GM18873 (cell line): ENCODE data around the gene UBE2E2.
A peak's percentile ranks its signal among the peaks of the same experiment; 100 is the strongest.

ENCODE experiments used
- ATAC-seq: cut with Tn5 transposase; IDR thresholded peaks from one replicate; pipeline ENCODE4 v1.9.1; 2021; ENCODE audit warnings: mild to moderate bottlenecking, moderate library complexity, moderate number of reproducible peaks; ENCODE audit not compliant: unreplicated experiment, low FRiP score

The UBE2E2 gene

DNA sequence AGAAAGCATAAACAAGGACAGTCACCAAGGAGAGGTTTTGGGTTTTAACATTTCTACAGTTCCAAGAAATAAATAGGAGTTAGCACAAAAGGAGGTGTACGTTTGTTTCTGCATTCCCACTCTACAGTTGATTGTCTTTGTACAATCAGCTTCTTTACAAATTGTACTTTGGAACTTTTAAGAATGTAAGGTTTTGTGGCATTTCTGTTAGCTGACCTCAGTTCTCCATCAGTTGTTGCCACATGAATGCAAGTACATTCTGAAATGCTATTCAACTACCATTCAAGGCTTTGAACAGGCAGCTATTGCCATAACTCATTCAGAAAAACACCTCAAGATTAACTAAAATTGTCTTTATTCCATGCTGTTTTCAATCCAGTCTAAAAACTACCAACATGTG lies 349.4 kb downstream of the UBE2E2 start:
- ATAC-seq = no peak

DNA sequence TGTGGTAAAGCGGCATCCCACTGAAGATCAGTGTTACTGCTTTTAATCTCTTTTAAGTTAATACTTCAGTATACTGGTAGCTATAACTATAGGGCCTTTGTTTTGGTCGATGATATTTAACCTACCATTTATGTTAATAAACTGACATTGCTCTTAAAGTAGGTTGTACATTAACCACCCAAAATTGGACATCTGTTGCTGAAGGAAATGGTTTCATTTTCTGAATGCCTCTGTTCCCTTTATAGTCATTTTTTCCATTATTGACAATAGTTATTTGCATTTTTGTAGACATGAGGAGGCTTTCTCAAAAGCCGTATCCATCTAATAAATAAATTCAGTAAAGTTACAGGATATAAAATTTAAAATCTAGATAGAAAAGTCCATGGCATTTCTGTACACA lies 350.2 kb downstream of the UBE2E2 start:
- ATAC-seq = peak; percentile 52

- ATAC-seq = peak; percentile 50
Measured at GRCh38 chr3:23565041-23565775, 362.1 kb downstream of the UBE2E2 start.

DNA sequence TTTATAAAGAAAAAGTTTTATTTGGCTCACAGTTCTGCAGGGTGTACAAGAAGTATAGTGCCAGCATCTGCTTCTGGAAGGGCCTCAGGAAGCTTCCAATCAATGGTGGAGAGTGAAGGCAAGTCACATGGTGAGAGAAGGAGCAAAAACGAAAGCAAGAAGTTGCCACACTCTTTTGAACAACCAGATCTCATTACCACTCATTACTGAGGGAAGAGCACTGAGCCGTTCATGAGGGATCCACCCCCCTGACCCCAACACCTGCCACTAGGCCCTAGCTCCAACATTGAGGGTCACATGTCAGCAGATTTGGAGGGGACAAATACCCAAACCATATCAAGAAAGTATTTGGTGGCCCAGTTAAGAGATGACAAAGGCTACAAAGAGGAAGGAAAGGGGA lies 363.4 kb downstream of the UBE2E2 start:
- no peak for ATAC-seq

- no peak for ATAC-seq
Measured at GRCh38 chr3:23567917-23568316, 364.8 kb downstream of the UBE2E2 start.

DNA sequence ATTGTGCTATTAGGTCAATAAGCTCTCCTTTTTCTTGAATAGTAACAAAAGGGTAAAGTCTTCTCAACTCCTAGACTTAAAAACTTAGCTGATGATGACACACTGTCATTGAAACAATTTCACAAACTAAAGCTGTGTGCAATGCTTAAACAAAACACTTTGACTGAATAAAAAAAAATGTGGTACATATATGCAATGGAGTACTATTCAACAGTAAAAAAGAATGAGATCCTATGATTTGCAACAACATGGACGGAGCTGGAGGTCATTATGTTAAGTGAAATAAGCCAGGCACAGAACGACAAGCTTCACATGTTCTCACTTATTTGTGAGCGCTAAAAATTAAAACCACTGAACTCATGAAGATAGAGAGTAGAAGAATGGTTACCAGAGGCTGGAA lies 370.7 kb downstream of the UBE2E2 start:
- ATAC-seq = no peak

- ATAC-seq = no peak
Measured at GRCh38 chr3:23574822-23575315, 371.7 kb downstream of the UBE2E2 start.

GRCh38 chr3:23575697-23576096 lies 372.6 kb downstream of the UBE2E2 start:
- no peak for ATAC-seq

DNA sequence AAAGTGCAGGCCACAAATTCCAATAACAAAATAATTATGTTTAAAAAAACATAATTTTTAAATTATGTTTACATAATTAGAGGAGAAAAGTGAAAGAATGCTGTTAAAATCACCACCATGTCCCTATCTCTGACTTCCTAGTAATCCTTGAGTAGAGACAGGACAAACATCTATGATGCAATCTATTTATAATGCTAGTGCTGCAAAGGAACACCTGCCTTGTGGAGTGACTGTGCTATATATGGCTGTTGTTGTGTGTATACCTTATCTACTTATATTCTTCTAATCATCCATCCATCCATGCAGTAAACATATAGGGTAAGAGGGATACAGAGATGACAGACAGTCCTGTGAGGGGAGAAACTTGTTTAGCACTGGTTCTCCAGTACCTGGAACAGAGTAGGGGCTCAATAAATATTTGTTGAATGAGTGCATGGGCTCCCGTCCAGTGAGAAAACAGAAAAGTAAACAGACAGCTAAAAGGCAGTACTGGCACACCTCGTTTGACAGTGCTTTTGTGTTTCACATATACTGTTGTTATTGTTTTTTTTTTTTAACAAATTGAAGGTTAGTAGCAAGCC lies 373.3 kb downstream of the UBE2E2 start:
- ATAC-seq = no peak

DNA sequence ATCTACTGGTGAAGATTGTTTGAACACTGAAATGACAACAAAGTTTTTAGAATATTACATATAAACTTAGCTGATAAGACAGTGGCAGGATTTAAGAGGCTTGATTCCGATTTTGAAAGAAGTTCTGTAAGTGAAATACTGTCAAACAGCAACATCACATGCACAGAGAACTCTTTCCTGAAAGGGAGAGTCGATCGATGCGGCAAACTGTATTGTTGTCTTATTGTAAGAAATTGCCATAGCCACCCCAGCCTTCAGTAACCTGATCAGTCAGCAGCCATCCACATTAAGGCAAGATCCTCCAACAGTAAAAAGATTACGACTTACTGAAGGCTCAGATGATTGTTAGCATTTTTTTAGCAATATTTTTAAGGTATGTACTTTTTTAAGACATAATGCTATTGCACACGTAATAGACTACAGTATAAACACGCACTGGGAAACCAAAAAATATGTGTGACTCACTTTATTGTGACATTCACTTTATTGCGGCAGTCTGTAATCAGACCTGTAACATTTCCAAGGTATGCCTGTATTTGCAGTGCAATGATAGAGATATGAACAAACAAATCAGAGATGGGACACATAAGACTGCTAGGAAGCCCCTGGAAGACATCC lies 377.1 kb downstream of the UBE2E2 start:
- no peak for ATAC-seq

DNA sequence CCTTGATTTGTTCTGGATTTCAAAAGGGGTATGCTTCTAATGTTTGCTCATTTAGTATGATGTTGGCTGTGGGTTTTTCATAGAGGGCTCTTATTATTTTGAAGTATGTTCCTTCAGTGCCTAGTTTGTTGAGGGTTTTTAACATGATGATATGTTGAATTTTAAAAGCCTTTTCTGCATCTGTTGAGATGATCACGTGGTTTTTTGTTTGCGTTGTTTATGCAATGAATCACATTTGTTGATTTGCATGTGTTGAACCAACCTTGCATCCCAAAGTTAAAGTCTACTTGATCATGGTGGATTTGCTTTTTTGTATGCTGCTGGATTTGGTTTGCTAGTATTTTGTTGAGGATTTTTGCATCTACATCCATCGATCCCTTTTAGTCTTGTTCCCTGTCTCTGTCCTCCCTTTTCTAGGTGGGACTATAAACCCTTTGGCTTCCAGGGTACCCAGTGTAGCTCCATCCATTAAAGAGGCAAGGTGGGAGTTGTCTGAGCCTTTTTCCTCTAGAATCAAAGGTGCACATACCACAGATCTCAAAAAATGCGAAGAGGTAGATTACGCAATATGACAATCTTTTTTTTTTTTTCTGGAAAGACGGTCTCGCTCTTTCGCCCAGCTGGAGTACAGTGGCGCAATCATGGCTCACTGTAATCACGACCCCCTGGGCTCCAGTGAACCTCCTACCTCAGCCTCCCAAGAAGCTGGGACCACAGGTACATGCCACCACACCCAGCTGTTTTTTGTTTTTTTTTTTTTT lies 381.0 kb downstream of the UBE2E2 start:
- ATAC-seq = no peak

DNA sequence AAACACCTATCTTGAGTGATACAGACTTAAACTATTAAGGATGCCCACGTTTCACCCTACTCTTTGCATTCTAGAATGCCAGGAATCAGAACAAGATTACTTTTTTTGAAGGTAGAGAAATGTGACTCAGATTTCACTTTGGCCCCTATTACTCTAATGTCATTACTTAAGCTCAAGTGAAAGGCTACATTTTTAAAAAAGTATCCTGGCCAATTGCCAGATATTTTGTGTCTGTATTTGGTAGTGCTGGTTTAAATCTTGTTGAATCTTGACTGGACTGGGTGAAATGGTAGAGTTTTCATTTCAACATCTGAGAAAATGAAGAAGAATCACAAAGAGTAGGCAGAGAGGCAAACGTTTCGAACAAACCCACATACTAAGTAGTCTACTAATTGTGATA lies 384.4 kb downstream of the UBE2E2 start:
- no peak for ATAC-seq

- no peak for ATAC-seq
Measured at GRCh38 chr3:23588547-23588946, 385.4 kb downstream of the UBE2E2 start.

DNA sequence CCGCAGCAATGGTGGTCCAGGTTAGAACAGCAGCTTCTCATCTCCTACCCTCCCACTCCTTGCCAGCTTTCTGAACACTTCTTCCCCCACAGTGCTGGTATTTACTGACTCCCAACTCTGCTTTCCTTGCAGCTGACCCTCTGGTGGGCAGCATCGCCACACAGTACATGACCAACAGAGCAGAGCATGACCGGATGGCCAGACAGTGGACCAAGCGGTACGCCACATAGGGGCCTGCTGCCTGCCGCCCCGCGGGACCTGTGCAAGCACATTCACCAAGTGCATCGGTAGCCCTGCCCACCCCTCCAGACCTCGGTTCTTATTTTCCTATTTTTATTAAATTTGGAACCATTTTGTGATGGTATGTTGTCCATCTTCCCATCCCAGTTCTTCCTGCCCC lies 386.5 kb downstream of the UBE2E2 start:
- ATAC-seq = no peak

- peak; percentile 71 for ATAC-seq
Measured at GRCh38 chr3:23590424-23591273, 387.5 kb downstream of the UBE2E2 start.

GRCh38 chr3:23591374-23591773 lies 388.2 kb downstream of the UBE2E2 start:
- ATAC-seq = no peak

GRCh38 chr3:23592961-23593931 lies 390.1 kb downstream of the UBE2E2 start:
- ATAC-seq = peak; percentile 66

DNA sequence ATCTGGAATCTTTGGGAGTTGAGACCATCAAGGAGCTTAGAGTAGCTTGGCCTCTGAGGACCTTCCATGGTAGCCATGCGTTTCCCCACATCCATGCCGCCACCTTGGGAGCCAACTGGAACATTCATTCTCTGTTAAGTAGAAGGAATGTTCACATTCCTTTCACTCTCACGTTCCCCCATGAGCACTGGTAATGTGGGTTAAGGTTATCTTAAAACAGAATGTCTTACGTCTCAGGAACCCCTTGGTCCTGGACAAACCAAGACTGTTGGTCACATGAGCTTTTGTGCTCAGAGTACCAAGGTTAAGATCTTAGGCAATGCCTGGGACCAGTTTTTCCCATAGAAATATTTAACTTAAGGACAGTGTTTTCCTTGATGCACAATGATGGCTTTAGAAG lies 390.9 kb downstream of the UBE2E2 start:
- ATAC-seq = no peak
